ENCODE measurements around the gene SEPTIN5.

- TF ChIP-seq EZH2phosphoT487 (IDR thresholded peaks at IDR 0.05; ENCODE audit: borderline replicate concordance, low read depth) (no peak), CTCF (IDR thresholded peaks at IDR 0.05) (peak; percentile 64), RCOR1 (IDR thresholded peaks at IDR 0.05; ENCODE audit: low read length) (no peak), USF1 (IDR thresholded peaks at IDR 0.05; ENCODE audit: borderline replicate concordance, low read depth) (no peak), FOXJ3 (CRISPR knock-in tag; IDR thresholded peaks at IDR 0.05) (no peak), SIN3A (IDR thresholded peaks at IDR 0.05; ENCODE audit: borderline replicate concordance, low read depth, low read length) (no peak), REST (IDR thresholded peaks at IDR 0.05; ENCODE audit: low read depth, low read length) (no peak), RXRA (IDR thresholded peaks at IDR 0.05; ENCODE audit: borderline replicate concordance, low read depth) (no peak), GABPA (IDR thresholded peaks at IDR 0.05; ENCODE audit: low read depth) (no peak), FOXM1 (IDR thresholded peaks at IDR 0.05; ENCODE audit: low read depth) (no peak), RAD21 (IDR thresholded peaks at IDR 0.05; ENCODE audit: low read length) (peak; percentile 75), EP300 (IDR thresholded peaks at IDR 0.05; ENCODE audit: borderline replicate concordance in 1 of 2, low read depth in 1 of 2, low read length in 1 of 2) (no peak)
Measured at GRCh38 chr22:19717691-19718455, 3.6 kb downstream of the SEPTIN5 start.
